Adrenal gland (tissue), 5 donors: ENCODE results near the gene TULP1.

Source experiments
- POLR2A ChIP-seq, 2 donors: fragments of 450-650 bp; IDR thresholded peaks; one replicate each; pipeline ENCODE4 v1.6.1; 2017; ENCODE audit warnings: antibody characterized with exemption in 2 of 2, mild to moderate bottlenecking in 2 of 2, moderate library complexity in 1 of 2
- TF ChIP-seq, protein P1 (sequence below), 6 experiments: fragments of 450-650 bp in 4 of 6; fragments of 200-600 bp in 2 of 6; sonication (generic) in 1 of 6; IDR thresholded peaks; 1 replicate in 5 of 6; 2 replicates in 1 of 6; pipeline versions ENCODE4 v1.5.1 to v1.8.0; 2016 to 2021; ENCODE audit warnings: antibody characterized with exemption in 6 of 6, mild to moderate bottlenecking in 2 of 6, moderate library complexity in 1 of 6
- donor health status: DM: no; HTN: no; CAD: no.

DNA sequence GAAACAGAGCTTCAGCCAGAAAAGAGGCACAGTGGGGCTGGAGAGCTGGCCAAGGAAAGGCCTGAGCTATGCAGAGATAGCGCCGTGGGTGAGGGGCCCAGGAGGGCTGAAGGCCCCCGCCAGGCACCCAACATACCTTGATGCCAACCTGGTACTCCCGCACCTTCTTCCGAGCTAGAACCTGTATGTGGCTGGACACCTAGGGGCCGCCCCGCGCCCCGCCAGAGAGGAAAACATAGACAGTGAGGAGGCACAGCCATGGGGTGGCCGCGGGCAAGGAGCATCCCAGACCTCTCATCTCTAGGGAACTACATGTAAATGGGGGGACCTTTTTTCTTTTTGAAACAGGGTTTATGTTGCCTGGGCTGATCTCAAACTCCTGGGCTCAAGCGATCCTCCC lies 32.5 kb downstream of the TULP1 start:
- TF ChIP-seq, protein P1, sequence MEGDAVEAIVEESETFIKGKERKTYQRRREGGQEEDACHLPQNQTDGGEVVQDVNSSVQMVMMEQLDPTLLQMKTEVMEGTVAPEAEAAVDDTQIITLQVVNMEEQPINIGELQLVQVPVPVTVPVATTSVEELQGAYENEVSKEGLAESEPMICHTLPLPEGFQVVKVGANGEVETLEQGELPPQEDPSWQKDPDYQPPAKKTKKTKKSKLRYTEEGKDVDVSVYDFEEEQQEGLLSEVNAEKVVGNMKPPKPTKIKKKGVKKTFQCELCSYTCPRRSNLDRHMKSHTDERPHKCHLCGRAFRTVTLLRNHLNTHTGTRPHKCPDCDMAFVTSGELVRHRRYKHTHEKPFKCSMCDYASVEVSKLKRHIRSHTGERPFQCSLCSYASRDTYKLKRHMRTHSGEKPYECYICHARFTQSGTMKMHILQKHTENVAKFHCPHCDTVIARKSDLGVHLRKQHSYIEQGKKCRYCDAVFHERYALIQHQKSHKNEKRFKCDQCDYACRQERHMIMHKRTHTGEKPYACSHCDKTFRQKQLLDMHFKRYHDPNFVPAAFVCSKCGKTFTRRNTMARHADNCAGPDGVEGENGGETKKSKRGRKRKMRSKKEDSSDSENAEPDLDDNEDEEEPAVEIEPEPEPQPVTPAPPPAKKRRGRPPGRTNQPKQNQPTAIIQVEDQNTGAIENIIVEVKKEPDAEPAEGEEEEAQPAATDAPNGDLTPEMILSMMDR (IDR thresholded peaks at IDR 0.05), result no peak
- no peak for TF ChIP-seq POLR2A (IDR thresholded peaks at IDR 0.05)
